Upper lobe of left lung (tissue), 4 donors: Measurements from ENCODE around the gene BPI.

ENCODE experiments used
- CTCF ChIP-seq, 6 experiments: fragments of 450-650 bp in 4 of 6; fragments of 200-600 bp in 2 of 6; sonication (generic) in 2 of 6; IDR thresholded peaks; one replicate each; pipeline ENCODE4 v1.5.1; 2016 to 2019; ENCODE audit warnings: antibody characterized with exemption in 6 of 6
- POLR2A ChIP-seq, 4 donors: fragments of 450-650 bp; IDR thresholded peaks; one replicate each; pipeline ENCODE4 v1.5.1; 2016 to 2017; ENCODE audit warnings: antibody characterized with exemption in 4 of 4, mild to moderate bottlenecking in 2 of 4

- no peak for TF ChIP-seq POLR2A (IDR thresholded peaks at IDR 0.05)
- no peak for TF ChIP-seq CTCF (IDR thresholded peaks at IDR 0.05)
Measured at GRCh38 chr20:38267296-38267695, 36.7 kb upstream of the BPI start.
